Gastroesophageal sphincter (tissue), 4 donors: Measurements from ENCODE around the gene TPD52L1. TPM values are rescaled to one million over a fixed set of nuclear protein-coding genes. Genes with fewer than 3 reads are reported as not detected.
"Not testable (repeated sequence)": the region's sequence is repeated elsewhere in the genome, so short reads cannot be mapped to it uniquely, and the experiment has no call there.

Source experiments
- ATAC-seq: fragments of 150-250 bp; one replicate; pipeline ENCODE4 v1.9.1; 2016; ENCODE audit warnings: mild to moderate bottlenecking, moderate library complexity
- H3K27ac ChIP-seq, 4 donors: fragments of 200-600 bp; sonication (generic) in 3 of 4; 1 replicate in 3 of 4; 2 replicates in 1 of 4; pipeline ENCODE4 v1.5.1; 2016 to 2019
- H3K27me3 ChIP-seq: fragments of 200-600 bp; sonication (generic); one replicate; pipeline ENCODE4 v1.5.1; 2019
- H3K36me3 ChIP-seq, 2 donors: fragments of 200-600 bp; sonication (generic); one replicate each; pipeline ENCODE4 v1.5.1; 2019; ENCODE audit warnings: control low read depth in 1 of 2
- H3K4me1 ChIP-seq, 3 donors: fragments of 200-600 bp; sonication (generic); 1 replicate in 2 of 3; 2 replicates in 1 of 3; pipeline ENCODE4 v1.5.1; 2016 to 2019; ENCODE audit warnings: control low read depth in 2 of 3
- H3K4me3 ChIP-seq, 2 donors: fragments of 200-600 bp; sonication (generic); one replicate each; pipeline ENCODE4 v1.5.1; 2019; ENCODE audit warnings: mild to moderate bottlenecking in 1 of 2, moderate library complexity in 1 of 2
- H3K9me3 ChIP-seq, 3 donors: fragments of 200-600 bp; sonication (generic); one replicate each; pipeline ENCODE4 v1.5.1; 2017 to 2019; ENCODE audit warnings: control low read depth in 2 of 3
- CTCF ChIP-seq, 4 experiments: fragments of 200-600 bp in 2 of 4; fragments of 450-650 bp in 2 of 4; sonication (generic) in 1 of 4; IDR thresholded peaks; one replicate each; pipeline ENCODE4 v1.5.1; 2017 to 2019; ENCODE audit warnings: antibody characterized with exemption in 4 of 4, mild to moderate bottlenecking in 2 of 4, moderate library complexity in 2 of 4
- EP300 ChIP-seq: sonication (generic); formaldehyde crosslinking; IDR thresholded peaks from one replicate; pipeline ENCODE4 v1.6.1; 2017; ENCODE audit warnings: antibody characterized with exemption, mild to moderate bottlenecking
- POLR2A ChIP-seq, 2 donors: fragments of 450-650 bp; IDR thresholded peaks; one replicate each; pipeline ENCODE4 v1.6.1; 2017; ENCODE audit warnings: antibody characterized with exemption in 2 of 2, mild to moderate bottlenecking in 2 of 2, moderate library complexity in 1 of 2
- POLR2AphosphoS5 ChIP-seq: sonication (generic); formaldehyde crosslinking; IDR thresholded peaks from one replicate; pipeline ENCODE4 v1.6.1; 2017; ENCODE audit warnings: antibody characterized with exemption
- WGBS, 2 donors: methylation state at CpG; one replicate each; pipeline ENCODE4 v1.1.5; 2018; ENCODE audit warnings: low coverage in 1 of 2; 5-methylcytosine and 5-hydroxymethylcytosine counted together
- total RNA-seq, 4 donors: library from RNA; depleted of rRNA; stranded (reverse); fragments of >200 nt; gene quantifications; one replicate each; pipeline ENCODE4 v1.1.0, GENCODE V29; 2016

The TPD52L1 gene
- total RNA-seq, 4 donors from 2014 or later = 11.2 to 59.7 (median 20.2) TPM

DNA sequence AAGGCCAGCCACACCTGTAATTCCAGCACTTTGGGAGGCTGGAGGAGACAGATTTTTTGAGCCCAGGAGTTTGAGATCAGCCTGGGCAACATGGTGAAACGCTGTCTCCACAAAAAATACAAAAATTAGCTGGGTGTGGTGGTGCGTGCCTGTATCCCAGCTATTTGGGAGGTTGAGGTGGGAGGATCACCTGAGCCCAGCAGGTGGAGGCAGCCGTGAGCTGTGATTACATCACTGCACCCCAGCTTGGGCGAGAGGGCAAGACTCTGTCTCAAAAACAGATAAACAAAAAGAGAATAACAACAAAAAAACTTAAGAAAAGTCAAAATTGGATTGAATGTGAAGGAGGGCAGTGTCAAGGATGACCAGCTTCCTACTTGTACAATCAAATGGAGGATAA lies 2.9 kb downstream of the TPD52L1 start:
- Histone ChIP-seq H3K27me3 (no peaks in the 10 kb centered on the region), H3K9me3 (no peaks in the 10 kb centered on the region), H3K36me3 (no peaks in the 10 kb centered on the region), H3K27ac (no peak overlapping the region), H3K4me3 (no peak overlapping the region), H3K4me1 (peaks cover 0 to 19% (median 0%) of the 10 kb centered on the region in 3 donors)
- TF ChIP-seq EP300 = no peak
- no peak for TF ChIP-seq CTCF (IDR thresholded peaks at IDR 0.05)
- TF ChIP-seq POLR2AphosphoS5 = no peak
- TF ChIP-seq POLR2A (IDR thresholded peaks at IDR 0.05) = no peak
- WGBS, 2 donors = 78 to 89% methylated on average over 4 of the region's 4 CpGs
- ATAC-seq = no peak

- Histone ChIP-seq H3K27me3 (no peaks in the 10 kb centered on the region), H3K27ac (no peak overlapping the region), H3K9me3 (no peaks in the 10 kb centered on the region), H3K4me3 (no peak overlapping the region), H3K4me1 (peaks cover 0 to 19% (median 0%) of the 10 kb centered on the region in 3 donors), H3K36me3 (no peaks in the 10 kb centered on the region)
- WGBS, 2 donors = 54 to 57% methylated on average over 2 to 3 of the region's 3 CpGs
- TF ChIP-seq POLR2A (IDR thresholded peaks at IDR 0.05) (no peak), CTCF (IDR thresholded peaks at IDR 0.05) (no peak), EP300 (no peak)
- no peak for ATAC-seq
Measured at GRCh38 chr6:125157280-125157679, 3.7 kb downstream of the TPD52L1 start.

GRCh38 chr6:125157725-125158124 lies 4.2 kb downstream of the TPD52L1 start:
- TF ChIP-seq EP300 (no peak), POLR2A (IDR thresholded peaks at IDR 0.05) (no peak), POLR2AphosphoS5 (no peak), CTCF (IDR thresholded peaks at IDR 0.05) (no peak)
- Histone ChIP-seq H3K4me1 (peaks cover 0 to 19% (median 0%) of the 10 kb centered on the region in 3 donors), H3K27me3 (no peaks in the 10 kb centered on the region), H3K9me3 (no peaks in the 10 kb centered on the region), H3K27ac (no peak overlapping the region), H3K4me3 (no peak overlapping the region), H3K36me3 (no peaks in the 10 kb centered on the region)
- ATAC-seq = no peak
- WGBS, 2 donors = 77 to 78% methylated on average over 6 to 9 of the region's 9 CpGs

DNA sequence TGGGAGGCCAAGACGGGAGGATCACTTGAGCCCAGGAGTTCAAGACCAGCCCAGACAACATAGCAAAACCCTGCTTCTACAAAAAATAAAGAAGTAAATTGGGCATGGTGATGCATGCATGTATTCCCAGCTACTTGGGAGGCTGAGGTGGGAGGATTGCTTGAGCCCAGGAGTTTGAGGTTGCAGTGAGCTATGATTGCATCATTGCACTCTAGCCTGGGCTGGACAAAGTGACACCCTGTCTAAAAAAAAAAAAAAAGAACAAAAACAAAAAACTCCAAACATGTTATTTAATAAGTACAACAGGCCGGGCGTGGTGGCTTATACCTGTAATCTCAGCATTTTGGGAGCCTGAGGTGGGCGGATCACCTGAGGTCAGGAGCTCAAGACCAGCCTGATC lies 9.8 kb downstream of the TPD52L1 start:
- ATAC-seq, H3K36me3 ChIP-seq, H3K9me3 ChIP-seq, H3K4me1 ChIP-seq, H3K27ac ChIP-seq, H3K27me3 ChIP-seq, H3K4me3 ChIP-seq: not testable (repeated sequence)
- WGBS, 2 donors = 93 to 100% methylated on average over 1 to 3 of the region's 4 CpGs

GRCh38 chr6:125163811-125164210 lies 10.2 kb downstream of the TPD52L1 start:
- WGBS, 2 donors = no CpG with 5 or more reads among the region's 1 CpG
- Histone ChIP-seq H3K27ac (no peak overlapping the region), H3K36me3 (no peaks in the 10 kb centered on the region), H3K9me3 (no peaks in the 10 kb centered on the region), H3K27me3 (no peaks in the 10 kb centered on the region), H3K4me1 (no peaks in the 10 kb centered on the region), H3K4me3 (no peak overlapping the region)
- TF ChIP-seq POLR2AphosphoS5 = no peak
- no peak for TF ChIP-seq CTCF (IDR thresholded peaks at IDR 0.05)
- TF ChIP-seq EP300 = no peak
- no peak for TF ChIP-seq POLR2A (IDR thresholded peaks at IDR 0.05)
- no peak for ATAC-seq
